A673 (cell line): ENCODE measurements around the gene CLSTN2.

Source experiments
- EZH2 ChIP-seq: fragments of 200-600 bp; sonication (generic); IDR thresholded peaks from 2 replicates; pipeline ENCODE4 v1.6.1; 2017; ENCODE audit warnings: borderline replicate concordance, low read depth, mild to moderate bottlenecking, mixed read lengths, antibody characterized with exemption, low read length; ENCODE audit not compliant: poor library complexity, severe bottlenecking
- TF ChIP-seq, protein P1 (sequence below): fragments of 300-800, 200-600 bp; sonication (generic); conservative IDR thresholded peaks from 2 replicates; pipeline ENCODE4 v1.5.1; 2017; ENCODE audit warnings: low read depth, mild to moderate bottlenecking, antibody characterized with exemption, low read length, moderate library complexity, mixed read lengths

GRCh38 chr3:140096037-140096436, 161.1 kb downstream of the CLSTN2 start:
- TF ChIP-seq, protein P1, sequence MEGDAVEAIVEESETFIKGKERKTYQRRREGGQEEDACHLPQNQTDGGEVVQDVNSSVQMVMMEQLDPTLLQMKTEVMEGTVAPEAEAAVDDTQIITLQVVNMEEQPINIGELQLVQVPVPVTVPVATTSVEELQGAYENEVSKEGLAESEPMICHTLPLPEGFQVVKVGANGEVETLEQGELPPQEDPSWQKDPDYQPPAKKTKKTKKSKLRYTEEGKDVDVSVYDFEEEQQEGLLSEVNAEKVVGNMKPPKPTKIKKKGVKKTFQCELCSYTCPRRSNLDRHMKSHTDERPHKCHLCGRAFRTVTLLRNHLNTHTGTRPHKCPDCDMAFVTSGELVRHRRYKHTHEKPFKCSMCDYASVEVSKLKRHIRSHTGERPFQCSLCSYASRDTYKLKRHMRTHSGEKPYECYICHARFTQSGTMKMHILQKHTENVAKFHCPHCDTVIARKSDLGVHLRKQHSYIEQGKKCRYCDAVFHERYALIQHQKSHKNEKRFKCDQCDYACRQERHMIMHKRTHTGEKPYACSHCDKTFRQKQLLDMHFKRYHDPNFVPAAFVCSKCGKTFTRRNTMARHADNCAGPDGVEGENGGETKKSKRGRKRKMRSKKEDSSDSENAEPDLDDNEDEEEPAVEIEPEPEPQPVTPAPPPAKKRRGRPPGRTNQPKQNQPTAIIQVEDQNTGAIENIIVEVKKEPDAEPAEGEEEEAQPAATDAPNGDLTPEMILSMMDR: no peak
- TF ChIP-seq EZH2: no peak
